SK-N-SH treated with all-trans-retinoic acid at 6 μM for 48 hours (cell line): ENCODE data around the gene KLB.
A peak's percentile ranks its signal among the peaks of the same experiment; 100 is the strongest.

Source experiments
- ATAC-seq: fragments of 200-7000 bp; cut with Tn5 transposase; 3 replicates; pipeline ENCODE4 v1.9.1; 2020; ENCODE audit warnings: mild to moderate bottlenecking, moderate library complexity
- ARNTL ChIP-seq: fragments of 450-650 bp; formaldehyde crosslinking; IDR thresholded peaks from 2 replicates; pipeline ENCODE4 v1.5.0; 2020; ENCODE audit warnings: low read depth, mild to moderate bottlenecking, moderate library complexity, borderline replicate concordance
- BACH2 ChIP-seq: fragments of 250-450 bp; sonication (Bioruptor Pico); IDR thresholded peaks from 2 replicates; pipeline ENCODE4 v1.9.0; 2021; ENCODE audit warnings: mild to moderate bottlenecking, borderline replicate concordance
- CSDC2 ChIP-seq: fragments of 250-450 bp; sonication (Bioruptor Pico); IDR thresholded peaks from 2 replicates; pipeline ENCODE4 v1.5.0; 2020; ENCODE audit warnings: mild to moderate bottlenecking, moderate library complexity
- ESRRG ChIP-seq: fragments of 250-450 bp; sonication (Bioruptor Pico); IDR thresholded peaks from 2 replicates; pipeline ENCODE4 v1.6.1; 2021; ENCODE audit warnings: mild to moderate bottlenecking
- GLIS3 ChIP-seq: fragments of 250-450 bp; sonication (Bioruptor Pico); IDR thresholded peaks from 2 replicates; pipeline ENCODE4 v1.5.0; 2020; ENCODE audit warnings: mild to moderate bottlenecking, moderate library complexity
- ISL1 ChIP-seq: fragments of 250-450 bp; sonication (Bioruptor Pico); IDR thresholded peaks from 2 replicates; pipeline ENCODE4 v2.1.2; 2022; ENCODE audit warnings: mild to moderate bottlenecking, moderate library complexity
- OSR1 ChIP-seq: fragments of 250-450 bp; sonication (Bioruptor Pico); IDR thresholded peaks from 2 replicates; pipeline ENCODE4 v1.8.0; 2022; ENCODE audit warnings: moderate library complexity, mild to moderate bottlenecking, inconsistent platforms
- PPARA ChIP-seq: fragments of 250-450 bp; sonication (Bioruptor Pico); IDR thresholded peaks from 2 replicates; pipeline ENCODE4 v1.5.0; 2020; ENCODE audit warnings: mild to moderate bottlenecking, borderline replicate concordance
- RARB ChIP-seq: fragments of 250-450 bp; sonication (Bioruptor Pico); IDR thresholded peaks from 2 replicates; pipeline ENCODE4 v1.8.0; 2021; ENCODE audit warnings: mild to moderate bottlenecking, moderate library complexity
- SNAI2 ChIP-seq: fragments of 250-450 bp; sonication (Bioruptor Pico); IDR thresholded peaks from 2 replicates; pipeline ENCODE4 v1.5.0; 2020; ENCODE audit warnings: mild to moderate bottlenecking, moderate library complexity
- TCF4 ChIP-seq: fragments of 250-450 bp; sonication (Bioruptor Pico); IDR thresholded peaks from 2 replicates; pipeline ENCODE4 v1.8.0; 2021; ENCODE audit warnings: mild to moderate bottlenecking, moderate library complexity, borderline replicate concordance
- TOX ChIP-seq: fragments of 250-450 bp; sonication (Bioruptor Pico); IDR thresholded peaks from 2 replicates; pipeline ENCODE4 v1.8.0; 2021; ENCODE audit warnings: mild to moderate bottlenecking, moderate library complexity, borderline replicate concordance
- ZC3H10 ChIP-seq: fragments of 250-450 bp; sonication (Bioruptor Pico); IDR thresholded peaks from 2 replicates; pipeline ENCODE4 v1.5.1; 2021; ENCODE audit warnings: mild to moderate bottlenecking, moderate library complexity
- ZFP3 ChIP-seq: fragments of 250-450 bp; sonication (Bioruptor Pico); IDR thresholded peaks from 2 replicates; pipeline ENCODE4 v1.5.0; 2020; ENCODE audit warnings: mild to moderate bottlenecking, moderate library complexity
- ZFP30 ChIP-seq: fragments of 450-650 bp; formaldehyde crosslinking; IDR thresholded peaks from 2 replicates; pipeline ENCODE4 v1.5.0; 2022; ENCODE audit warnings: mild to moderate bottlenecking, moderate library complexity
- ZNF565 ChIP-seq: fragments of 450-650 bp; formaldehyde crosslinking; conservative IDR thresholded peaks from 2 replicates; pipeline ENCODE4 v1.5.0; 2020; ENCODE audit warnings: low read depth, mild to moderate bottlenecking, moderate library complexity
- ZNF8 ChIP-seq: fragments of 450-650 bp; formaldehyde crosslinking; IDR thresholded peaks from 2 replicates; pipeline ENCODE4 v1.5.0; 2020; ENCODE audit warnings: mild to moderate bottlenecking, moderate library complexity
- TF ChIP-seq, protein P1 (sequence below): fragments of 250-450 bp; sonication (Bioruptor Pico); IDR thresholded peaks from 2 replicates; pipeline ENCODE4 v1.5.1; 2020; ENCODE audit warnings: low read depth, mild to moderate bottlenecking, moderate library complexity
- TF ChIP-seq, protein P2 (sequence below): fragments of 250-450 bp; sonication (Bioruptor Pico); IDR thresholded peaks from 2 replicates; pipeline ENCODE4 v1.5.1; 2021; ENCODE audit warnings: mild to moderate bottlenecking, moderate library complexity
- TF ChIP-seq, protein P3 (sequence below): fragments of 250-450 bp; sonication (Bioruptor Pico); IDR thresholded peaks from 2 replicates; pipeline ENCODE4 v1.5.0; 2020; ENCODE audit warnings: mild to moderate bottlenecking, moderate library complexity
- TF ChIP-seq, protein P4 (sequence below): fragments of 250-450 bp; sonication (Bioruptor Pico); IDR thresholded peaks from 2 replicates; pipeline ENCODE4 v1.8.0; 2020; ENCODE audit warnings: mild to moderate bottlenecking, moderate library complexity, borderline replicate concordance
- TF ChIP-seq, protein P5 (sequence below): fragments of 250-450 bp; sonication (Bioruptor Pico); IDR thresholded peaks from 2 replicates; pipeline ENCODE4 v1.8.0; 2021; ENCODE audit warnings: low read depth, mild to moderate bottlenecking, moderate library complexity, borderline replicate concordance

Gene KLB

DNA sequence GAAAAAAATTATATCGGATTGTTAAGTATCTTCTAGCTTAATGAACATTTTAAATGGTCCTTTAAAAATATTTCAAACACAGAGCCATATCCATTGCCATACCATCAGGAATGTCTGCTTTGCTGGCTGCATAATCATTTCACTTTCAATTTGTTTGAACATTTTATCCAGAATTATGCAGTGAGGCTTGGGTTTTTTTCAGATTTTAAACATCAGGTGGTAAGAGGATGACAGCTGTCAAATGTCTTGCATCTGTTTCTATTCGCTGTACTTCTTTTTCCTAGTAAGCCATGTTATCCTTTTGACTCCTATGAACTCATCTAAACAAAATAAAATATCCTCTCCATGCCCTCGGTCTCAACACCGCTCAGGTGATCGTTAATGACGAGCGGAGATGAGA is 41.4 kb upstream of the KLB start:
- no peak for ATAC-seq
- TF ChIP-seq ZNF565 = no peak

DNA sequence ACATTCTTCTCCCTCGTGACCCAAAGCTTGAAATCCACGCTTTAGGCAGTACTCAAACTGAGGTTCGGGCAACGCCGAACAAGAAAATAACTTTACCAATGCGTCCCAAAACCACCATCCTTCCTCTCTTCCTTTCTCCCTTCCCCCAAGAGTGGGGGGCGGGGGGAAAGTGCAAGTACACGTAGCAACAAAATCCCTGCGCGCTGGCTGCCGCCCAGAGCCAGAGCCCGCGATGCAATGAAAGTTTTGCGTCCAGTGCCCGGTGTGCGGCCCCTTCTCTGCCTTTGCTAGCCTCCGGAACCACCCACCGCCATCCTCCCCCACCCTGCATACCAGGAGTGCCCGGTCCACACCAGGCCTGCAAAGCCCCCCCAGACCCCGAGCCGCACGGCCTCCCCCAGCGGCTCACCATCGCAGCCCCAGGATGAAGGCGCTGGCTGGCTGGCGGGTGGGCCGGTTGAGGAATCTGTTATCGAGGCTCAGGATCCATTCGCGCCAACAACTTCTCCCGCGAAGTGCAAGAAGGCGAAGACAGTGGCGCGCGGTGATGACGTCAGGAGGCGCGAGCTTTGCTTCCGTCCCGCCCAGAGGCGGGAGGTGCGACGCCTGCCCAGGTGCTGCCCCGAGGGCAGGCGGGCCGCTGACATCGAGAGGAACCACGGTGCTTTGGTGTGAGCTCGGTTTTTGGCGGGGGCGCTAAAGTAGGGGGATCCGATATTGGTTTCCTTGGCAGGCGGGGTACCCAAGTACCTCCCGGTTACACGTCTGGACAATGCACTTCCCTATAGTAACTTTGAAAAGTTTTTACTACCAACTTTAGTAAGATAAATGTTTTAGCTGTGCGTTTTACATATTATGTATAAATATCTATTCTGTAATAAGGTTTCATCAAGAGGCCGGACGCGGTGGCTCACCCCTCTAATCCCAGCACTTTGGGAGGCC is 40.6 kb upstream of the KLB start, which contains the start of gene RFC1:
Gene RFC1, minus strand, starts transcription at position 533 of the 942 bp plus-strand sequence. Its CDS starts 121 bp downstream, at position 412.
- peak; percentile 94 for ATAC-seq
- TF ChIP-seq, protein P1, sequence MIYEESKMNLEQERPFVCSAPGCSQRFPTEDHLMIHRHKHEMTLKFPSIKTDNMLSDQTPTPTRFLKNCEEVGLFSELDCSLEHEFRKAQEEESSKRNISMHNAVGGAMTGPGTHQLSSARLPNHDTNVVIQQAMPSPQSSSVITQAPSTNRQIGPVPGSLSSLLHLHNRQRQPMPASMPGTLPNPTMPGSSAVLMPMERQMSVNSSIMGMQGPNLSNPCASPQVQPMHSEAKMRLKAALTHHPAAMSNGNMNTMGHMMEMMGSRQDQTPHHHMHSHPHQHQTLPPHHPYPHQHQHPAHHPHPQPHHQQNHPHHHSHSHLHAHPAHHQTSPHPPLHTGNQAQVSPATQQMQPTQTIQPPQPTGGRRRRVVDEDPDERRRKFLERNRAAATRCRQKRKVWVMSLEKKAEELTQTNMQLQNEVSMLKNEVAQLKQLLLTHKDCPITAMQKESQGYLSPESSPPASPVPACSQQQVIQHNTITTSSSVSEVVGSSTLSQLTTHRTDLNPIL (CRISPR knock-in tag) = no peak
- TF ChIP-seq, protein P2, sequence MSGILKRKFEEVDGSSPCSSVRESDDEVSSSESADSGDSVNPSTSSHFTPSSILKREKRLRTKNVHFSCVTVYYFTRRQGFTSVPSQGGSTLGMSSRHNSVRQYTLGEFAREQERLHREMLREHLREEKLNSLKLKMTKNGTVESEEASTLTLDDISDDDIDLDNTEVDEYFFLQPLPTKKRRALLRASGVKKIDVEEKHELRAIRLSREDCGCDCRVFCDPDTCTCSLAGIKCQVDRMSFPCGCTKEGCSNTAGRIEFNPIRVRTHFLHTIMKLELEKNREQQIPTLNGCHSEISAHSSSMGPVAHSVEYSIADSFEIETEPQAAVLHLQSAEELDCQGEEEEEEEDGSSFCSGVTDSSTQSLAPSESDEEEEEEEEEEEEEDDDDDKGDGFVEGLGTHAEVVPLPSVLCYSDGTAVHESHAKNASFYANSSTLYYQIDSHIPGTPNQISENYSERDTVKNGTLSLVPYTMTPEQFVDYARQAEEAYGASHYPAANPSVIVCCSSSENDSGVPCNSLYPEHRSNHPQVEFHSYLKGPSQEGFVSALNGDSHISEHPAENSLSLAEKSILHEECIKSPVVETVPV = no peak
- TF ChIP-seq RARB (CRISPR knock-in tag) (no peak), ARNTL (CRISPR knock-in tag) (no peak), GLIS3 (no peak), ESRRG (no peak), ZFP30 (no peak), ISL1 (no peak), SNAI2 (CRISPR knock-in tag) (no peak), OSR1 (CRISPR knock-in tag) (no peak), PPARA (CRISPR knock-in tag) (no peak), TCF4 (CRISPR knock-in tag) (no peak; the same call in 1 of the 2 replicates), ZNF8 (CRISPR knock-in tag) (no peak), ZC3H10 (CRISPR knock-in tag) (no peak), ZFP3 (CRISPR knock-in tag) (no peak), ZNF565 (no peak), CSDC2 (CRISPR knock-in tag) (no peak)
- TF ChIP-seq, protein P3, sequence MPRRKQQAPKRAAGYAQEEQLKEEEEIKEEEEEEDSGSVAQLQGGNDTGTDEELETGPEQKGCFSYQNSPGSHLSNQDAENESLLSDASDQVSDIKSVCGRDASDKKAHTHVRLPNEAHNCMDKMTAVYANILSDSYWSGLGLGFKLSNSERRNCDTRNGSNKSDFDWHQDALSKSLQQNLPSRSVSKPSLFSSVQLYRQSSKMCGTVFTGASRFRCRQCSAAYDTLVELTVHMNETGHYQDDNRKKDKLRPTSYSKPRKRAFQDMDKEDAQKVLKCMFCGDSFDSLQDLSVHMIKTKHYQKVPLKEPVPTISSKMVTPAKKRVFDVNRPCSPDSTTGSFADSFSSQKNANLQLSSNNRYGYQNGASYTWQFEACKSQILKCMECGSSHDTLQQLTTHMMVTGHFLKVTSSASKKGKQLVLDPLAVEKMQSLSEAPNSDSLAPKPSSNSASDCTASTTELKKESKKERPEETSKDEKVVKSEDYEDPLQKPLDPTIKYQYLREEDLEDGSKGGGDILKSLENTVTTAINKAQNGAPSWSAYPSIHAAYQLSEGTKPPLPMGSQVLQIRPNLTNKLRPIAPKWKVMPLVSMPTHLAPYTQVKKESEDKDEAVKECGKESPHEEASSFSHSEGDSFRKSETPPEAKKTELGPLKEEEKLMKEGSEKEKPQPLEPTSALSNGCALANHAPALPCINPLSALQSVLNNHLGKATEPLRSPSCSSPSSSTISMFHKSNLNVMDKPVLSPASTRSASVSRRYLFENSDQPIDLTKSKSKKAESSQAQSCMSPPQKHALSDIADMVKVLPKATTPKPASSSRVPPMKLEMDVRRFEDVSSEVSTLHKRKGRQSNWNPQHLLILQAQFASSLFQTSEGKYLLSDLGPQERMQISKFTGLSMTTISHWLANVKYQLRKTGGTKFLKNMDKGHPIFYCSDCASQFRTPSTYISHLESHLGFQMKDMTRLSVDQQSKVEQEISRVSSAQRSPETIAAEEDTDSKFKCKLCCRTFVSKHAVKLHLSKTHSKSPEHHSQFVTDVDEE (CRISPR knock-in tag) = no peak
- TF ChIP-seq, protein P4, sequence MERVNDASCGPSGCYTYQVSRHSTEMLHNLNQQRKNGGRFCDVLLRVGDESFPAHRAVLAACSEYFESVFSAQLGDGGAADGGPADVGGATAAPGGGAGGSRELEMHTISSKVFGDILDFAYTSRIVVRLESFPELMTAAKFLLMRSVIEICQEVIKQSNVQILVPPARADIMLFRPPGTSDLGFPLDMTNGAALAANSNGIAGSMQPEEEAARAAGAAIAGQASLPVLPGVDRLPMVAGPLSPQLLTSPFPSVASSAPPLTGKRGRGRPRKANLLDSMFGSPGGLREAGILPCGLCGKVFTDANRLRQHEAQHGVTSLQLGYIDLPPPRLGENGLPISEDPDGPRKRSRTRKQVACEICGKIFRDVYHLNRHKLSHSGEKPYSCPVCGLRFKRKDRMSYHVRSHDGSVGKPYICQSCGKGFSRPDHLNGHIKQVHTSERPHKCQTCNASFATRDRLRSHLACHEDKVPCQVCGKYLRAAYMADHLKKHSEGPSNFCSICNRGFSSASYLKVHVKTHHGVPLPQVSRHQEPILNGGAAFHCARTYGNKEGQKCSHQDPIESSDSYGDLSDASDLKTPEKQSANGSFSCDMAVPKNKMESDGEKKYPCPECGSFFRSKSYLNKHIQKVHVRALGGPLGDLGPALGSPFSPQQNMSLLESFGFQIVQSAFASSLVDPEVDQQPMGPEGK (CRISPR knock-in tag) = no peak
- TF ChIP-seq, protein P5, sequence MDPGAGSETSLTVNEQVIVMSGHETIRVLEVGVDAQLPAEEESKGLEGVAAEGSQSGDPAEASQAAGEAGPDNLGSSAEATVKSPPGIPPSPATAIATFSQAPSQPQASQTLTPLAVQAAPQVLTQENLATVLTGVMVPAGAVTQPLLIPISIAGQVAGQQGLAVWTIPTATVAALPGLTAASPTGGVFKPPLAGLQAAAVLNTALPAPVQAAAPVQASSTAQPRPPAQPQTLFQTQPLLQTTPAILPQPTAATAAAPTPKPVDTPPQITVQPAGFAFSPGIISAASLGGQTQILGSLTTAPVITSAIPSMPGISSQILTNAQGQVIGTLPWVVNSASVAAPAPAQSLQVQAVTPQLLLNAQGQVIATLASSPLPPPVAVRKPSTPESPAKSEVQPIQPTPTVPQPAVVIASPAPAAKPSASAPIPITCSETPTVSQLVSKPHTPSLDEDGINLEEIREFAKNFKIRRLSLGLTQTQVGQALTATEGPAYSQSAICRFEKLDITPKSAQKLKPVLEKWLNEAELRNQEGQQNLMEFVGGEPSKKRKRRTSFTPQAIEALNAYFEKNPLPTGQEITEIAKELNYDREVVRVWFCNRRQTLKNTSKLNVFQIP (CRISPR knock-in tag) = no peak

DNA sequence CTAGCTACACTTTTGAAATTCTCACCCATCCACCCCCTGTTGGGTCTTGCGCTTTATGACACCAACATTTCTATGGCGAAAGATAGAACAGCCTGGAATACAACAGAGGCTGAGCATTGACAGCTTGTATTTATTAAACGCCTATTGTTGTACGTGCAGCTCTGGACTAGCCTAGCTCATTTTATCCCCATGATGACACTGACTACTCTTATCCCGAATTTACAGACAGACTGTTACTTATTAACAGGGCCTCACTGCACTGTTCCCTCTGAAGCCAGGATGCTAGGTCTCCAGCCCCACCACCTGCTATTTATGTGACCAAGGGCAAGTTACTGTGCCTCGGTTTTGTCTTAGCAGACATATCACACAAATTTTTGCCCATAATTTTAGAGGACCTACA is 39.6 kb upstream of the KLB start:
- no peak for ATAC-seq
- TF ChIP-seq ISL1 (no peak), TOX (CRISPR knock-in tag) (no peak), ZFP30 (no peak), BACH2 (CRISPR knock-in tag) (no peak), RARB (CRISPR knock-in tag) (no peak), ARNTL (CRISPR knock-in tag) (no peak), PPARA (CRISPR knock-in tag) (no peak)
- TF ChIP-seq, protein P3 (CRISPR knock-in tag) = no peak
- TF ChIP-seq, protein P1 (CRISPR knock-in tag) = no peak
- TF ChIP-seq, protein P2 = no peak
